ENCODE data around the gene CRK. TPM values are rescaled to one million over a fixed set of nuclear protein-coding genes. Genes with fewer than 3 reads are reported as not detected.

The CRK gene
- total RNA-seq, 1 donor from 2014 or later, result 37.9 TPM

- no peak for ATAC-seq
These were observed 81.4 kb downstream of the CRK start for GRCh38 chr17:1374431-1375177.

GRCh38 chr17:1373707-1374237 is 82.3 kb downstream of the CRK start:
- ATAC-seq (peak; percentile 15), DNase-seq (no peak)
- intact Hi-C loops (cut with micrococcal nuclease), result no loop called here

More at GRCh38 chr17:1374431-1375177, 81.4 kb downstream of the CRK start:
- intact Hi-C loops (cut with micrococcal nuclease), result no loop called here
- no peak for DNase-seq

GRCh38 chr17:1372618-1373017 is 83.4 kb downstream of the CRK start:
- no peak for ATAC-seq
- intact Hi-C loops (cut with micrococcal nuclease), result no loop called here

GRCh38 chr17:1371893-1372590 is 84.0 kb downstream of the CRK start:
- intact Hi-C loops (cut with micrococcal nuclease), result no loop called here
- ATAC-seq (no peak), DNase-seq (no peak)

More at GRCh38 chr17:1372618-1373017, 83.4 kb downstream of the CRK start:
- no peak for DNase-seq

Other genes starting within 250 kb of the CRK start
- not detected for gene BHLHA9, start 185.8 kb downstream of the CRK start, total RNA-seq
- gene TRARG1, start 176.6 kb downstream of the CRK start, total RNA-seq, result 0.79 TPM
- 620 TPM for gene YWHAE, start 56.0 kb downstream of the CRK start, total RNA-seq
- gene MYO1C, start 36.5 kb upstream of the CRK start, total RNA-seq, result 200 TPM
- 39.1 TPM for gene INPP5K, start 60.4 kb upstream of the CRK start, total RNA-seq
- 52.6 TPM for gene PITPNA, start 106.6 kb upstream of the CRK start, total RNA-seq
- 3.1 TPM for gene SLC43A2, start 172.6 kb upstream of the CRK start, total RNA-seq
- 13.1 TPM for gene SCARF1, start 189.5 kb upstream of the CRK start, total RNA-seq
- 81.4 TPM for gene RILP, start 193.6 kb upstream of the CRK start, total RNA-seq
- gene PRPF8, start 228.6 kb upstream of the CRK start, total RNA-seq, result 135 TPM